Retina (tissue), 1 donor: ENCODE measurements around the gene TECPR2.
"Not testable (repeated sequence)": the region's sequence is repeated elsewhere in the genome, so short reads cannot be mapped to it uniquely, and the experiment has no call there.

Experiments used
- DNase-seq: peaks from one replicate; pipeline ENCODE4 v3.0.0-alpha.2; 2016

The TECPR2 gene

GRCh38 chr14:102538602-102539543 is 176.1 kb downstream of the TECPR2 start:
- no peak for DNase-seq

- DNase-seq: no peak
Measured at GRCh38 chr14:102539544-102540314, 177.0 kb downstream of the TECPR2 start.

- no peak for DNase-seq
Measured at GRCh38 chr14:102540315-102541028, 177.7 kb downstream of the TECPR2 start.

GRCh38 chr14:102541029-102541491 is 178.3 kb downstream of the TECPR2 start:
- DNase-seq: not testable (repeated sequence)

GRCh38 chr14:102541771-102542170 is 179.0 kb downstream of the TECPR2 start:
- DNase-seq: no peak

GRCh38 chr14:102544046-102544746 is 181.5 kb downstream of the TECPR2 start:
- peak; percentile 42 for DNase-seq

GRCh38 chr14:102544747-102545460 is 182.2 kb downstream of the TECPR2 start:
- DNase-seq: no peak

- peak; percentile 27 for DNase-seq
Measured at GRCh38 chr14:102545461-102546265, 182.9 kb downstream of the TECPR2 start.

- DNase-seq: no peak
Measured at GRCh38 chr14:102548616-102549240, 186.0 kb downstream of the TECPR2 start.

GRCh38 chr14:102550927-102551401 is 188.2 kb downstream of the TECPR2 start:
- not testable (repeated sequence) for DNase-seq
